ENCODE results near the gene F10. TPM values are rescaled to one million over a fixed set of nuclear protein-coding genes. Genes with fewer than 3 reads are reported as not detected.

The F10 gene
- total and polyA plus RNA-seq, 2 of the 13 experiments (the other 11 are each of a cell fraction or from before 2014, with no cell fraction given): 58.4 to 237 TPM

- TF ChIP-seq MEIS1 (CRISPR knock-in tag; IDR thresholded peaks at IDR 0.05; ENCODE audit: borderline replicate concordance) (peak; percentile 34; the same call in 1 of the 2 replicates), CCDC6 (CRISPR knock-in tag; IDR thresholded peaks at IDR 0.05) (0 out of 2 replicates have a peak, but pooled peaks have one; percentile 52), ZNF816 (CRISPR knock-in tag; IDR thresholded peaks at IDR 0.05; ENCODE audit: borderline replicate concordance) (no peak), ZMYM4 (CRISPR knock-in tag; IDR thresholded peaks at IDR 0.05) (no peak; the same call in 1 of the 2 replicates), ZNF407 (CRISPR knock-in tag; IDR thresholded peaks at IDR 0.05; ENCODE audit: not compliant biosample characterization) (no peak), ZNF20 (CRISPR knock-in tag; IDR thresholded peaks at IDR 0.05) (no peak), BHLHE40 (IDR thresholded peaks at IDR 0.05; ENCODE audit: low read length) (no peak), ZNF724P (CRISPR knock-in tag; IDR thresholded peaks at IDR 0.05; ENCODE audit: borderline replicate concordance) (no peak), SMAD3 (CRISPR knock-in tag; IDR thresholded peaks at IDR 0.05) (peak; percentile 56; the same call in 1 of the 2 replicates), KDM5B (CRISPR knock-in tag; IDR thresholded peaks at IDR 0.05; ENCODE audit: borderline replicate concordance) (no peak), FOXJ3 (CRISPR knock-in tag; IDR thresholded peaks at IDR 0.05; ENCODE audit: borderline replicate concordance) (peak; percentile 74; the same call in 1 of the 2 replicates), STAG1 (CRISPR knock-in tag; IDR thresholded peaks at IDR 0.05) (no peak), SALL1 (CRISPR knock-in tag; IDR thresholded peaks at IDR 0.05) (peak; percentile 48; the same call in 1 of the 2 replicates), ZNF124 (CRISPR knock-in tag; IDR thresholded peaks at IDR 0.05) (no peak; the same call in 1 of the 2 replicates), POGK (CRISPR knock-in tag; conservative IDR thresholded peaks at IDR 0.05) (no peak; the same call in 1 of the 2 replicates)
- TF ChIP-seq, protein P1, sequence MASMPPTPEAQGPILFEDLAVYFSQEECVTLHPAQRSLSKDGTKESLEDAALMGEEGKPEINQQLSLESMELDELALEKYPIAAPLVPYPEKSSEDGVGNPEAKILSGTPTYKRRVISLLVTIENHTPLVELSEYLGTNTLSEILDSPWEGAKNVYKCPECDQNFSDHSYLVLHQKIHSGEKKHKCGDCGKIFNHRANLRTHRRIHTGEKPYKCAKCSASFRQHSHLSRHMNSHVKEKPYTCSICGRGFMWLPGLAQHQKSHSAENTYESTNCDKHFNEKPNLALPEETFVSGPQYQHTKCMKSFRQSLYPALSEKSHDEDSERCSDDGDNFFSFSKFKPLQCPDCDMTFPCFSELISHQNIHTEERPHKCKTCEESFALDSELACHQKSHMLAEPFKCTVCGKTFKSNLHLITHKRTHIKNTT (CRISPR knock-in tag; IDR thresholded peaks at IDR 0.05): no peak
- TF ChIP-seq, protein P2, sequence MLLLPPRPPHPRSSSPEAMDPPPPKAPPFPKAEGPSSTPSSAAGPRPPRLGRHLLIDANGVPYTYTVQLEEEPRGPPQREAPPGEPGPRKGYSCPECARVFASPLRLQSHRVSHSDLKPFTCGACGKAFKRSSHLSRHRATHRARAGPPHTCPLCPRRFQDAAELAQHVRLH (CRISPR knock-in tag; IDR thresholded peaks at IDR 0.05; ENCODE audit: borderline replicate concordance, low read depth): no peak
Measured at GRCh38 chr13:113149711-113150549, 27.3 kb downstream of the F10 start (continued).
